GM18907 (cell line): ENCODE data around the gene METTL8.
"Not testable (repeated sequence)": the region's sequence is repeated elsewhere in the genome, so short reads cannot be mapped to it uniquely, and the experiment has no call there.

Source experiments
- ATAC-seq: cut with Tn5 transposase; IDR thresholded peaks from one replicate; pipeline ENCODE4 v1.9.1; 2021; ENCODE audit warnings: mild to moderate bottlenecking, moderate library complexity; ENCODE audit not compliant: unreplicated experiment

Gene METTL8

GRCh38 chr2:171430516-171431410 lies 3.0 kb downstream of the METTL8 start:
- ATAC-seq: no peak

GRCh38 chr2:171422710-171423495 lies 10.9 kb downstream of the METTL8 start:
- not testable (repeated sequence) for ATAC-seq

GRCh38 chr2:171420728-171421563 lies 12.8 kb downstream of the METTL8 start:
- no peak for ATAC-seq

GRCh38 chr2:171419333-171419732 lies 14.5 kb downstream of the METTL8 start:
- peak; percentile 35 for ATAC-seq

- peak; percentile 86 for ATAC-seq
Measured at GRCh38 chr2:171416009-171416926, 17.5 kb downstream of the METTL8 start.

- not testable (repeated sequence) for ATAC-seq
Measured at GRCh38 chr2:171414645-171415044, 19.1 kb downstream of the METTL8 start.

- no peak for ATAC-seq
Measured at GRCh38 chr2:171412571-171413175, 21.1 kb downstream of the METTL8 start.

- ATAC-seq: no peak
Measured at GRCh38 chr2:171411791-171412483, 21.9 kb downstream of the METTL8 start.

- ATAC-seq: no peak
Measured at GRCh38 chr2:171411214-171411613, 22.6 kb downstream of the METTL8 start.

- no peak for ATAC-seq
Measured at GRCh38 chr2:171410624-171411023, 23.2 kb downstream of the METTL8 start.

GRCh38 chr2:171410101-171410500 lies 23.7 kb downstream of the METTL8 start:
- no peak for ATAC-seq

- ATAC-seq: no peak
Measured at GRCh38 chr2:171409436-171409971, 24.3 kb downstream of the METTL8 start.

GRCh38 chr2:171407676-171408044 lies 26.1 kb downstream of the METTL8 start:
- ATAC-seq: no peak

GRCh38 chr2:171407030-171407675 lies 26.6 kb downstream of the METTL8 start:
- ATAC-seq: peak; percentile 50

- ATAC-seq: peak; percentile 69
Measured at GRCh38 chr2:171406044-171406443, 27.7 kb downstream of the METTL8 start.

GRCh38 chr2:171405546-171405945 lies 28.2 kb downstream of the METTL8 start:
- no peak for ATAC-seq

GRCh38 chr2:171404719-171405118 lies 29.1 kb downstream of the METTL8 start:
- no peak for ATAC-seq

GRCh38 chr2:171404261-171404660 lies 29.5 kb downstream of the METTL8 start:
- ATAC-seq: no peak
